ENCODE measurements around the gene WDPCP.

GRCh38 chr2:63189026-63189425 is 399.3 kb downstream of the WDPCP start:
- TF ChIP-seq CTCF (IDR thresholded peaks at IDR 0.05) (no peak), POLR2A (IDR thresholded peaks at IDR 0.05) (no peak)
